GM19452 (cell line): ENCODE data around the gene CD8A.
"Not testable (repeated sequence)": the region's sequence is repeated elsewhere in the genome, so short reads cannot be mapped to it uniquely, and the experiment has no call there.

Source experiments
- ATAC-seq: cut with Tn5 transposase; IDR thresholded peaks from one replicate; pipeline ENCODE4 v1.9.1; 2021; ENCODE audit not compliant: unreplicated experiment

CD8A gene

DNA sequence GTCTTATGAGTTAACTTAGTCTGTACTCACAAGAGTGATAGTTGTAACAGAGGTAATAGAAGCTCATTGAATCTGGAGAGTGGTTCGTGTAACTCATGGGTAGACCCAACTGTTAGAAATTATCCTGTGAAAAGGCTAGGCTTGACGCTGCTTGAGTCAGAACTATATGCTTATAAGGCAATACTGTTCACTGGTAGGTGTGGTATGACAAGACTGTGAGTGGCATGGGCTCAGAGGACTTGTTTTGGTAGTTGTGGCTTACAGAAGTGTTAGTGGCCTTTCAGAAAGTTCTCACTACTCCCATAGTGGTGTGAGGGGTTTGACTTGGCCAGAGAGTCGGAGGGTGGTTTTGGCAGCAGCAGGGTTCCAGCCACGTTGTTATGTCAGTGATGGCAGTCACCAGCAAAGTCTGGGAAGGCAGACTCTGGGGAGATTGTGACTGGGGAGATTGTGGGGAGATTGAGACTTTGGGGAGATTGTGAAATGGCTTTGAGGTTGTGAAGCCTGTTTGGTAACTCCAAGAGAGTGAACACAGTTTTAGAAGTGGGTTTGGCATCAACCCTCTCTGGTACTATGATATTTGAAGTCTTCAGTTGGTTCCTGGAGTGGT lies 48.7 kb downstream of the CD8A start:
- not testable (repeated sequence) for ATAC-seq

DNA sequence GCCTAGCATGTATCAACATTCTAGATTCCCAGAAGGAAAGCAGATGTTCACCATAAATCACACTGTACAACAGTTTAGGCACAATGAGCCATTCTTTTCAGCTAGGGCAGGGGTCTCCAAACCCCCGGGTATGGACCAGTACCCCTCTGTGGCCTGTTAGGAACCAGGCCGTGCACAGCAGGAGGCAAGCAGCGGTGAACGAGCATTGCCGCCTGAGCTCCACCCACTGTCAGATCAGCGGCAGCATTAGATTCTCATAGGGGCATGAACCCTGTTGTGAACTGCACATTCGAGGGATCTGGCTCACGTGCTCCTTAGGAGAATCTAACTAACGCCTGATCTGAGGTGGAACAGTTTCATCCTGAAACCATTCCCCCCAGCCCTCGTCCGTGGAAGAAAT lies 50.8 kb downstream of the CD8A start:
- not testable (repeated sequence) for ATAC-seq

DNA sequence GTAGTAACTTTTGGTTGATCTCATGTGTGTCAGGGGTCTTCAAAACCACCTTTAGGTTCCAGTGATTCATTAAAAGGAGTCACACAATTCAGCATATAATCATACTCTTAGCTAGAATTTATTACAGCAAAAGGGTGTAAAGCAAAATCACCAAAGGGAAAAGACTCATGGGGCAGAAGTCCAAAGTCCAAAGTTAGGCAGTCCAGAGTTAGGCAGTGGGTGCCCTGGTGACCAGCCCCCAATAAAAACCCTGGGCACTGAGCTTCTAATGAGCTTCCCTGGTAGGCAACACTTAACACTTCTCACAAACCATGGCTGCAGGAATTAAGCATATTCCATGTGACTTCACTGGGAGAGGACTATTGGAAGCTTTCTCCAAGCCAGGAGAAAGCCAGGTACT lies 51.2 kb downstream of the CD8A start:
- not testable (repeated sequence) for ATAC-seq

DNA sequence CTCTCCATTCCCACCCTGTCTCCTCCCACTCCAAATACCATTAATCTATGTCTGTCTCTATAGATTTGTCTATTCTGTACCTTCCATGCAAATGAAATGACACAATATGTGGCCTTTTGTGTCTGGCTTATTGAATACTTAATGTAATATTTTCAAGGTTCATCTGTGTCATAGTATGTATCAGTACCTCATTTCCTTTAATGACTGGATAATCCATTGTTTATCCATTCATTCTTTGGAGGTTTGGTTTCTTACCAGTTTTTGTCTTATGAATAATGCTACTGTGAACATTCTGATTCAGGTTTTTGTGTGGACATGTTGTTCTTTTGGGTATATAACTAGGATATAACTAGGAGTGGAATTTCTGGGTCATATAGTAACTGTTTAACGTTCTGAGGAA lies 55.8 kb downstream of the CD8A start:
- not testable (repeated sequence) for ATAC-seq
